ENCODE results near the gene LHFPL6. TPM values are rescaled to one million over a fixed set of nuclear protein-coding genes. Genes with fewer than 3 reads are reported as not detected.

LHFPL6 gene
- total RNA-seq, 1 experiment from 2014 or later = 25.7 TPM

DNA sequence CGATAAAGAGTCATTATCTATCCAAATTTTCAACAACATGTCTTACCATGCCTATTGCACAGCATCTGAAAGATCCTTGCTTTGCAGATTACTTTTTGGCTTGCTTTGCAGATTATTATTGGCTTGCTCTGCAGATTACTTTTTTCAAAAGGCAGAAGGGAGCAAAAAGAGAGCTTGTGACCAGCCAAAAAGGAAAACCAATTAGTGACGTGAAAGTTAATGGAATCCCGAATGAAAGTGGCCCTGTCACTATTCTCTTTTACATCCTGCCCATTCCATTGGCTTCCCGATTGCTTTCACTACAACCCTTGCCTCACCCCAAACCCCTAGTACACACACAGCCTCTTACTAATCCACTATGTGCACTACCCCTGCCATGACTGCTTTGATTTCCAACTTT is 81.3 kb downstream of the LHFPL6 start:
- no peaks in the 10 kb centered on the region for H3K36me3 ChIP-seq (ENCODE audit: control insufficient read depth, insufficient read depth, low read length)
- H3K4me1 ChIP-seq (ENCODE audit: control insufficient read depth, insufficient read depth, low read length) = peaks cover 6% of the 10 kb centered on the region; the same call in 1 of the 2 replicates
- no peak for TF ChIP-seq SIN3A (IDR thresholded peaks at IDR 0.05; ENCODE audit: borderline replicate concordance, insufficient read depth, low read depth, low read length)
- no peak for TF ChIP-seq TCF7L2 (IDR thresholded peaks at IDR 0.05; ENCODE audit: low read depth, low read length)
- TF ChIP-seq POLR2AphosphoS5 (IDR thresholded peaks at IDR 0.05; ENCODE audit: low read depth, low read length) = no peak
- TF ChIP-seq REST (IDR thresholded peaks at IDR 0.05; ENCODE audit: insufficient read depth in 1 of 2, low read depth in 2 of 2, low read length in 1 of 2) = no peak
- TF ChIP-seq CTCF (IDR thresholded peaks at IDR 0.05) = no peak
- no peak for DNase-seq (ENCODE audit: low read depth, low spot score)
- no peaks in the 10 kb centered on the region for H3K27me3 ChIP-seq (ENCODE audit: control insufficient read depth, insufficient read depth, low read length)
- H3K4me3 ChIP-seq (ENCODE audit: low read depth in 2 of 2, low read length in 2 of 2) = no peak overlapping the region
- in situ Hi-C loops (cut with HindIII; ENCODE audit: low pct_unique_long_range_greater_than_20kb, low sequenced_read_pairs) = no loop called here
- no peaks in the 10 kb centered on the region for H3K9me3 ChIP-seq (ENCODE audit: control insufficient read depth, insufficient read depth, low read depth, low read length)
- ChIA-PET CTCF (no interaction called here), POLR2A (no interaction called here)
- intact Hi-C loops (cut with micrococcal nuclease; ENCODE audit: unreplicated experiment) = no loop called here
- ATAC-seq = no peak
- no TSS peak for BruUV-seq (replicated peaks)
- no peak overlapping the region for H3K27ac ChIP-seq (ENCODE audit: low read length)

DNA sequence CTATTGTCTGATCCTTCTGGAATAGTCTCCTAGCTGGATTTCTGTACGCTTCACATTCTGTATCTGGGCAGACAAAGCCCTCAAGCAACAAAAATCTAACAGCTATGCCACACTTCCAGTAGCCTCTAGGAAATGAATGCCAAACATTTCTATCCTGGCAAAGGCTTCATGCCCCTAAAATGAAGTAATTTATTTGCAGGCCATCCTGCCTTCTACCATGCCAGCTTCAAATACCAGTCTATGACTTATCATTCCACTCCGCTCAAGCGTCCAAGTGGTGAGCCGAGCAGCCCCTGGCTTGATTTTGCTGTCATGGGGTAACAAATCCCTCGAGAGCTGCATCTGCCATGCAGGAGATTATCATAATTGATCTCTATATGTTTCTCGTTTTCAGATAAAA is 86.9 kb downstream of the LHFPL6 start:
- no peak overlapping the region for H3K4me3 ChIP-seq (ENCODE audit: low read depth in 2 of 2, low read length in 2 of 2)
- no peaks in the 10 kb centered on the region for H3K27me3 ChIP-seq (ENCODE audit: control insufficient read depth, insufficient read depth, low read length)
- no TSS peak for BruUV-seq (replicated peaks)
- H3K9me3 ChIP-seq (ENCODE audit: control insufficient read depth, insufficient read depth, low read depth, low read length) = no peaks in the 10 kb centered on the region
- H3K36me3 ChIP-seq (ENCODE audit: control insufficient read depth, insufficient read depth, low read length) = no peaks in the 10 kb centered on the region
- no peak overlapping the region for H3K27ac ChIP-seq (ENCODE audit: low read length)
- DNase-seq (ENCODE audit: low read depth, low spot score) (no peak), ATAC-seq (no peak; the same call in 1 of the 2 replicates)
- in situ Hi-C loops (cut with HindIII; ENCODE audit: low pct_unique_long_range_greater_than_20kb, low sequenced_read_pairs) (no loop called here), intact Hi-C loops (cut with micrococcal nuclease; ENCODE audit: unreplicated experiment) (no loop called here)
- ChIA-PET POLR2A (interaction anchor here (0.5 kb wide), 1 partner anchor 81 kb away, joined by 3 read pairs; no protein-coding TSS in a partner anchor), CTCF (no interaction called here)
- TF ChIP-seq POLR2AphosphoS5 (IDR thresholded peaks at IDR 0.05; ENCODE audit: low read depth, low read length) = no peak
- TF ChIP-seq REST (IDR thresholded peaks at IDR 0.05; ENCODE audit: insufficient read depth in 1 of 2, low read depth in 2 of 2, low read length in 1 of 2) = no peak
- no peak for TF ChIP-seq CTCF (IDR thresholded peaks at IDR 0.05)
- no peak for TF ChIP-seq TCF7L2 (IDR thresholded peaks at IDR 0.05; ENCODE audit: low read depth, low read length)
- TF ChIP-seq SIN3A (IDR thresholded peaks at IDR 0.05; ENCODE audit: borderline replicate concordance, insufficient read depth, low read depth, low read length) = no peak
- peaks cover 10% of the 10 kb centered on the region for H3K4me1 ChIP-seq (ENCODE audit: control insufficient read depth, insufficient read depth, low read length)

Data from Panc1 (cell line).